Inflammatory macrophage treated with lipopolysaccharide for 1 hour (primary cell): ENCODE data around the gene C3orf49.

Experiments used
- DNase-seq, 2 donors: peaks; one replicate each; pipeline ENCODE4 v3.0.0-alpha.2; 2020 to 2022

Gene C3orf49

GRCh38 chr3:63892773-63893352, 73.8 kb downstream of the C3orf49 start:
- DNase-seq: no peak

- DNase-seq: no peak
Measured at GRCh38 chr3:63895422-63896189, 76.5 kb downstream of the C3orf49 start.

GRCh38 chr3:63896332-63897030, 77.4 kb downstream of the C3orf49 start:
- no peak for DNase-seq
